Pancreas (tissue), 10 donors: Measurements from ENCODE around the gene MYLK. TPM values are rescaled to one million over a fixed set of nuclear protein-coding genes. Genes with fewer than 3 reads are reported as not detected.

Experiments used
- ATAC-seq, 4 donors: fragments of 200-7000 bp; cut with Tn5 transposase; one replicate each; pipeline versions ENCODE4 v1.8.0 to v1.9.1; 2020; ENCODE audit warnings: mild to moderate bottlenecking in 4 of 4, moderate library complexity in 4 of 4
- DNase-seq, 6 donors: peaks; one replicate each; pipeline ENCODE4 v3.0.0-alpha.2; 2020
- FAIRE-seq: peaks from 2 replicates; lab custom pipeline; 2012; peaks lifted over from hg19 to GRCh38; lab: Jason Lieb, UNC
- H3K27ac ChIP-seq, 4 donors: fragments of 200-600 bp; sonication (generic); 1 replicate in 3 of 4; 2 replicates in 1 of 4; pipeline versions ENCODE4 v1.5.0 to v1.8.0; 2020
- H3K27me3 ChIP-seq, 4 donors: fragments of 200-600 bp; one replicate each; pipeline ENCODE4 v1.8.0; 2021
- H3K36me3 ChIP-seq, 3 donors: fragments of 200-600 bp; sonication (generic) in 1 of 3; one replicate each; pipeline versions ENCODE4 v1.5.0 to v1.8.0; 2020 to 2021
- H3K4me1 ChIP-seq, 3 donors: fragments of 200-600 bp; one replicate each; pipeline ENCODE4 v1.8.0; 2021
- H3K4me3 ChIP-seq, 4 donors: fragments of 200-600 bp; sonication (generic) in 2 of 4; one replicate each; pipeline versions ENCODE4 v1.5.0 to v1.8.0; 2020 to 2021
- H3K9me3 ChIP-seq, 4 donors: fragments of 200-600 bp; one replicate each; pipeline ENCODE4 v1.8.0; 2021
- WGBS, 2 donors: extraction: QIAGEN DNeasy Blood & Tissue Kit; methylation state at CpG; one replicate each; pipeline ENCODE4 v1.1.7; 2013; 5-methylcytosine and 5-hydroxymethylcytosine counted together
- intact Hi-C, 3 donors: fragments of 100-400 bp; cut with DNase I; formaldehyde crosslinking; loops; one replicate each; pipeline versions ENCODE4 v1.11.1 to v1.14.2; 2022
- polyA plus RNA-seq, 2 donors: library from polyadenylated mRNA; stranded (reverse); fragments of 200-250 nt; gene quantifications; one replicate each; pipeline ENCODE4 v1.2.3, GENCODE V29; 2013
- total RNA-seq, 6 donors: library from RNA; stranded (reverse); fragmentation: NEBNext Ultra II Directional in 4 of 6; extraction: Animal tissue kit (Norgen Biotek cat#: 25700) in 4 of 6; gene quantifications; one replicate each; pipeline versions ENCODE4 v1.2.1 to v1.2.4, GENCODE V29; 2021 to 2023
- TF ChIP-seq, protein P1 (sequence below), 4 donors: fragments of 200-600 bp; sonication (generic) in 3 of 4; IDR thresholded peaks; one replicate each; pipeline versions ENCODE4 v1.5.0 to v1.8.0; 2021; ENCODE audit warnings: antibody characterized with exemption in 4 of 4
- donor health status: healthy with polysubstance abuse.
- donor health status: DM: no; HTN: no; CAD: no; lungs with moderate emphysema.
- donor health status: DM: no; HTN: no; CAD: no.
- donor health status: control.
- donor health status: control.
- donor health status: Bipolar disorder and iron deficiency.
- donor health status: DM: yes; HTN: yes; CAD: no.
- donor health status: DM: no; HTN: no; CAD: no.
- donor health status: DM: no; HTN: no; CAD: no.
- donor health status: DM: yes; HTN: yes; CAD: no.

The MYLK gene
- total and polyA plus RNA-seq, 8 donors, result 3.1 to 12.0 (median 6.7) TPM

DNA sequence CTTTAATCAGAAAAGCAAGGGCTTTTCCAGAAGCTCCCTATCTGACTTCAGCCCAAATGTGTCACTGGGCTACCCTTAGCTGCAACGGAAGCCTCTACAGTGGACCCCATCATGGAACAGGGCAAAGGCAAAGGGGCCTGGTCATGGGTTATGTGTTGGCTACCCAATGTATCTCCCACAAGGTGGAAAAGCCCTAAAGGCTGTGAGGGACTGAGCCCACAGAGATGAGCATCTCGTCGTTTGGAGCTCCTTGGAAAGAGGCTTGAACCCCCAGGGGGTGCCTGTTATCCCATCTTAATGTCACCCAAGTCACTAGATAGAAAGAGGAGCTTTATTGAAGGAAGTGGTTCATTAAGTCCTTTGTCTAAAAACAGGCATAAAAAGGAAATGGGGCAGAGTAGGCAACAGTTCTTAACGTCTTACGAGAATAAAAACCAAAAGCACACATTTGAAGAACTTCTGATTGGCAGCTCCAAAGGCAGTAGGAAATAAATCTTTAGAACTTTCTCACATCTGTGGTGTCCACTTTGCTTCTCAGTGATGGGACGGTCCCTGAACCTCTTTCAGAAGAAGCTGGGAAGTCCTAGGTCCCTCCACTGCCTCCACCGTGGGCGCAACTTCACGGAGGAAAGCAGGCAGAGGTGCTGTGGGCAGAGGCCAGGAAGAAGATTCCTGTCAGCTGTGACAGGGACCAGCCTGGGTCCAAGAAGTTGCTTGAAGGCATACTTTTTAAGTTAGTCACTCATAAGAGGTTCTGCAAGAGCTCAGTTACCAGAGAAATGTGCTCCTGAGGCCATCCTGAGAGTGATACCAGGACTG is 93.7 kb downstream of the MYLK start:
- H3K36me3 ChIP-seq, result no peaks in the 10 kb centered on the region
- no peaks in the 10 kb centered on the region for H3K4me1 ChIP-seq
- intact Hi-C loops, result no loop called here
- H3K9me3 ChIP-seq, result no peaks in the 10 kb centered on the region
- TF ChIP-seq, protein P1, sequence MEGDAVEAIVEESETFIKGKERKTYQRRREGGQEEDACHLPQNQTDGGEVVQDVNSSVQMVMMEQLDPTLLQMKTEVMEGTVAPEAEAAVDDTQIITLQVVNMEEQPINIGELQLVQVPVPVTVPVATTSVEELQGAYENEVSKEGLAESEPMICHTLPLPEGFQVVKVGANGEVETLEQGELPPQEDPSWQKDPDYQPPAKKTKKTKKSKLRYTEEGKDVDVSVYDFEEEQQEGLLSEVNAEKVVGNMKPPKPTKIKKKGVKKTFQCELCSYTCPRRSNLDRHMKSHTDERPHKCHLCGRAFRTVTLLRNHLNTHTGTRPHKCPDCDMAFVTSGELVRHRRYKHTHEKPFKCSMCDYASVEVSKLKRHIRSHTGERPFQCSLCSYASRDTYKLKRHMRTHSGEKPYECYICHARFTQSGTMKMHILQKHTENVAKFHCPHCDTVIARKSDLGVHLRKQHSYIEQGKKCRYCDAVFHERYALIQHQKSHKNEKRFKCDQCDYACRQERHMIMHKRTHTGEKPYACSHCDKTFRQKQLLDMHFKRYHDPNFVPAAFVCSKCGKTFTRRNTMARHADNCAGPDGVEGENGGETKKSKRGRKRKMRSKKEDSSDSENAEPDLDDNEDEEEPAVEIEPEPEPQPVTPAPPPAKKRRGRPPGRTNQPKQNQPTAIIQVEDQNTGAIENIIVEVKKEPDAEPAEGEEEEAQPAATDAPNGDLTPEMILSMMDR (IDR thresholded peaks at IDR 0.05), result no peak
- FAIRE-seq, result no peak
- H3K27ac ChIP-seq, result no peak overlapping the region
- ATAC-seq, result no peak
- DNase-seq, result no peak
- WGBS, 2 donors, result 85 to 92% methylated on average over 9 of the region's 9 CpGs
- H3K27me3 ChIP-seq, result no peaks in the 10 kb centered on the region
- no peak overlapping the region for H3K4me3 ChIP-seq

DNA sequence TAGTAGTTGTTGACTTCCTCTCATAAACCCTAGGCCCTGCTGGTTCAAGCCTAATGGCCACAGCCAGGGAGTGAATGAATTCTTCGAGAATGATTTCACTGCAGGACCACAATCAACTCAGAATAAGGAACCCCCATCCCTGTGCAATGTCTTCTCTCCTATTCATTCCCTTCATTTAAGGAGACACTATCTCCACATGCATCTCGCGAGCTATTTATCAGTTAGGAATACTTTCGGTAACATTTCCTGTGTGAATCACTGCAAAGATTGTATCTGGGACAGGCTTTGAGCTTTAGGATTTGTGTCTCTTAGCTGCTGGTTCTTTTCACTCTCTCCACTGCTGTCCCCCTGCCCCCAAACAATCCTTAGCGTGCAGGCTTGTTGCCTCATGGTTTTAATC is 94.4 kb downstream of the MYLK start:
- no peak overlapping the region for H3K4me3 ChIP-seq
- H3K36me3 ChIP-seq, result no peaks in the 10 kb centered on the region
- WGBS, 2 donors, result 91 to 94% methylated on average over 5 of the region's 5 CpGs
- no peaks in the 10 kb centered on the region for H3K27me3 ChIP-seq
- H3K4me1 ChIP-seq, result no peaks in the 10 kb centered on the region
- ATAC-seq (no peak), DNase-seq (no peak), FAIRE-seq (no peak)
- TF ChIP-seq, protein P1 (IDR thresholded peaks at IDR 0.05), result no peak
- no peak overlapping the region for H3K27ac ChIP-seq
- intact Hi-C loops, result no loop called here
- H3K9me3 ChIP-seq, result no peaks in the 10 kb centered on the region

- DNase-seq (no peak), ATAC-seq (no peak), FAIRE-seq (no peak)
- Histone ChIP-seq H3K36me3 (no peaks in the 10 kb centered on the region), H3K4me1 (no peaks in the 10 kb centered on the region), H3K4me3 (no peak overlapping the region), H3K27ac (no peak overlapping the region), H3K27me3 (no peaks in the 10 kb centered on the region), H3K9me3 (no peaks in the 10 kb centered on the region)
- intact Hi-C loops, result no loop called here
- TF ChIP-seq, protein P1 (IDR thresholded peaks at IDR 0.05), result no peak
- WGBS, 2 donors, result 84 to 91% methylated on average over 9 of the region's 9 CpGs
These were observed 95.0 kb downstream of the MYLK start for GRCh38 chr3:123789160-123789559.

DNA sequence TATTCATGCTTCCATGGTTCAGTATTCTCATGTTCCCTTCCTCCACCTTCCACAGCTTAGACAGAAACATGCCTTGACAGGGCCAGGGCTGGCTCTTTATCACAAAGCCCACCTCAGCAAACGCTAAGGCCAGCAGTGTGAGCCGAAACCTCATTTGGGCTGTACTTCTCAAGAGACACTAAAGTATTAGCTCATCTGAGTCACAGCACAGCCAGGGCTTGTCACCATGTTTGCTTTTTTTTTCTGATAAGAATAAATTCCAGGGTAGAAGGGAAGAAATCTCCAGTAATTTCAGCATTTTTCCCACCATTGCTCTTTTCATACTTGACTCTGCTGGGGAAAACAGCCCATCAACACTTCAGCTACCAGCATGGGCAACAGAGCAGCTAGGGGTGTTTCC is 95.4 kb downstream of the MYLK start:
- WGBS, 2 donors, result 85 to 90% methylated on average over 2 of the region's 2 CpGs
- FAIRE-seq, result no peak

More for the DNA sequence above, 95.4 kb downstream of the MYLK start:
- ATAC-seq (no peak), DNase-seq (no peak)
- Histone ChIP-seq H3K36me3 (no peaks in the 10 kb centered on the region), H3K4me3 (no peak overlapping the region), H3K4me1 (no peaks in the 10 kb centered on the region), H3K27ac (no peak overlapping the region), H3K9me3 (no peaks in the 10 kb centered on the region), H3K27me3 (no peaks in the 10 kb centered on the region)
- TF ChIP-seq, protein P1 (IDR thresholded peaks at IDR 0.05), result no peak
- intact Hi-C loops, result no loop called here
